NCI-H1092 (cell line): ENCODE data around the gene ZNF891.

Experiments
- DNase-seq: peaks from one replicate; lab custom pipeline; 2025; lab: John Stamatoyannopoulos, UW

ZNF891 gene

GRCh38 chr12:133061954-133062353 is 68.1 kb downstream of the ZNF891 start:
- DNase-seq = no peak

DNA sequence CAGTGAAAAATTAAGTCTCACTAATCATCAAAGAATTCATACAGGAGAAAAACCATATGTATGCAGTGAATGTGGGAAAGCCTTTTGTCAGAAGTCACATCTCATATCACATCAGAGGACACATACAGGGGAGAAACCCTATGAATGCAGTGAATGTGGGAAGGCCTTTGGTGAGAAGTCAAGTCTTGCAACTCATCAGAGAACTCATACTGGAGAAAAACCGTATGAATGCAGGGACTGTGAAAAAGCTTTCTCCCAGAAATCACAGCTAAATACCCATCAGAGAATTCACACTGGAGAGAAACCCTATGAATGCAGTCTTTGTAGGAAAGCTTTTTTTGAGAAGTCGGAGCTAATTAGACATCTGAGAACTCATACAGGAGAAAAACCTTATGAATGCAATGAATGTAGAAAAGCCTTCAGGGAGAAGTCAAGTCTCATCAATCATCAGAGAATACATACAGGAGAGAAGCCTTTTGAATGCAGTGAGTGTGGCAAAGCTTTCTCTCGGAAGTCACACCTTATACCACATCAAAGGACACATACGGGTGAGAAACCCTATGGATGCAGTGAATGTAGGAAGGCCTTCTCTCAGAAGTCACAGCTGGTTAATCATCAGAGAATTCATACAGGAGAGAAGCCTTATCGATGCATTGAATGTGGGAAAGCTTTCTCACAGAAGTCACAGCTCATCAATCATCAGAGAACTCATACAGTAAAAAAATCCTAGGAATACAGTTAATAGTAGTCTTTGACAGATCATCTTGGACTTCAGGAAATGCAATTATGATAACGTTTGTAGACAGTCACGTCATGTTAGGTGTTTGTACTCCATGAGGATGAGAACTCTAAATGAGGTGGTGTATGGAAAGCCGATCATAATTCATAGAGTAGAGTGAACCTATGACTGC is 71.6 kb downstream of the ZNF891 start:
- no peak for DNase-seq

GRCh38 chr12:133057446-133057845 is 72.6 kb downstream of the ZNF891 start:
- no peak for DNase-seq
